Mesendoderm (in vitro differentiated cells): ENCODE data around the gene RBPJL.

ENCODE experiments used
- DNase-seq: peaks from one replicate; pipeline ENCODE4 v3.0.0; 2013
- H2AK5ac ChIP-seq: 2 replicates; pipeline ENCODE4 v1.6.1; 2013; ENCODE audit warnings: low read length, inconsistent platforms
- H2BK120ac ChIP-seq: 2 replicates; pipeline ENCODE4 v1.6.1; 2013; ENCODE audit warnings: low read depth, mild to moderate bottlenecking, low read length, moderate library complexity, mixed read lengths
- H2BK15ac ChIP-seq: replicated peaks from 2 replicates; pipeline ENCODE4 v1.6.1; 2013; ENCODE audit warnings: low read depth, mild to moderate bottlenecking, moderate library complexity
- H2BK5ac ChIP-seq: 2 replicates; pipeline ENCODE4 v1.6.1; 2013; ENCODE audit warnings: low read length, inconsistent platforms
- H3K18ac ChIP-seq: 2 replicates; pipeline ENCODE4 v1.6.1; 2013; ENCODE audit warnings: mild to moderate bottlenecking, low read length, mixed read lengths
- H3K23ac ChIP-seq: one replicate; pipeline ENCODE4 v1.6.1; 2013; ENCODE audit warnings: low read length
- H3K27ac ChIP-seq: 2 replicates; pipeline ENCODE4 v1.5.1; 2013; ENCODE audit warnings: low read depth, mild to moderate bottlenecking, inconsistent platforms, low read length, moderate library complexity
- H3K27me3 ChIP-seq: 2 replicates; pipeline ENCODE4 v1.6.1; 2013; ENCODE audit warnings: low read length, control low read depth, mild to moderate bottlenecking, inconsistent platforms; ENCODE audit not compliant: insufficient read depth, poor library complexity
- H3K36me3 ChIP-seq: 2 replicates; pipeline ENCODE4 v1.6.1; 2013; ENCODE audit warnings: low read length, inconsistent platforms; ENCODE audit not compliant: control insufficient read depth, insufficient read depth
- H3K4ac ChIP-seq: one replicate; pipeline ENCODE4 v1.6.1; 2013; ENCODE audit warnings: low read depth, mild to moderate bottlenecking, low read length, moderate library complexity
- H3K4me1 ChIP-seq: 2 replicates; pipeline ENCODE4 v1.6.1; 2013; ENCODE audit warnings: low read depth, low read length, inconsistent platforms; ENCODE audit not compliant: control insufficient read depth
- H3K4me2 ChIP-seq: 2 replicates; pipeline ENCODE4 v1.6.1; 2013; ENCODE audit warnings: low read length
- H3K4me3 ChIP-seq: 2 replicates; pipeline ENCODE4 v1.5.1; 2013; ENCODE audit warnings: mild to moderate bottlenecking, low read length
- H3K56ac ChIP-seq: one replicate; pipeline ENCODE4 v1.6.1; 2013; ENCODE audit warnings: low read length
- H3K79me1 ChIP-seq: 2 replicates; pipeline ENCODE4 v1.6.1; 2013; ENCODE audit warnings: low read length, inconsistent platforms
- H3K79me2 ChIP-seq: 2 replicates; pipeline ENCODE4 v1.6.1; 2013; ENCODE audit warnings: mild to moderate bottlenecking, low read length; ENCODE audit not compliant: control insufficient read depth, insufficient read depth
- H3K9ac ChIP-seq: 2 replicates; pipeline ENCODE4 v1.6.1; 2013; ENCODE audit warnings: low read length, inconsistent platforms
- H4K5ac ChIP-seq: one replicate; pipeline ENCODE4 v1.6.1; 2013; ENCODE audit warnings: low read length
- H4K8ac ChIP-seq: one replicate; pipeline ENCODE4 v1.6.1; 2013; ENCODE audit warnings: low read depth, mild to moderate bottlenecking, control low read depth, low read length, moderate library complexity
- WGBS: extraction: QIAGEN DNeasy Blood & Tissue Kit; methylation state at CpG from one replicate; pipeline ENCODE4 v1.1.7; 2013; ENCODE audit warnings: low lambda C conversion rate, missing lambda C conversion rate; ENCODE audit not compliant: insufficient coverage; ENCODE audit errors: extremely low coverage; 5-methylcytosine and 5-hydroxymethylcytosine counted together

RBPJL gene

DNA sequence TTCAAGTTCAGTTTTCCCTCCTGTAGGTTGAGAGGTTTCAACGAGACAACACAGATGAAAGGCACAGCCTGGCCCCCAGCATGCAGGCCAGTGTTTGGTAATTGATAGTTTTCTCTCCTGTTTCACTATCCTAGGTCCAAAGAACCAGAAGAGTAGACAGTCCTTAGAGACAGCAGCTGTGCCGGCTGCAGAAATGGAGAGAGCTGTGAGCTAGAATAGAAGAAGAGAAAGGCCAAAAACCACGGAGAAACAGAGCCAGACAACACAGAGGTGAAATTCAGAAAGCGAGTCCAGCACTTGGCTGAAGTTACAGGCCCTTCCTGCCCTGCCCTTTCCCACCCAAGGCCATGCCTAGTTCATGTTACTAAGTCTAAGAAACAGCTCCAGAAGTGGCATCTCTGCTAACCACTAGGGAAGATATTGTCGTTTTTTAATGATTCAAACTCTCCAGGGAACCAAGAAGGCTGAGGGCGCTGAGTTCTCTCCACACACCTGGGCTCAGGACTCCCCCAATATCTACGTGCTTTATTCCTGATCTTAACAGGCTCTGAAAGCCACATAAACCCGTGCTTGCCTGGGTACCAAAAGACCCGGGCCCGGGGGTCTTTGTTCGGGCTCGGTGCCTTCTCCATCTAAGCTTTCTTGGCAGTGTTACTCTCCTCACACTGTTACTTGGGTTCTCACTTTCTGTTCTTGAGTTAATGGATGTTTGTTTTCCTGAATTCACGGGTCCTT, 16.5 kb upstream of the RBPJL start:
- H3K4ac ChIP-seq, result no peak overlapping the region
- H3K56ac ChIP-seq, result no peak overlapping the region
- H3K4me3 ChIP-seq, result no peak overlapping the region
- H2BK5ac ChIP-seq, result no peak overlapping the region
- H2AK5ac ChIP-seq, result no peak overlapping the region
- H3K9ac ChIP-seq, result no peak overlapping the region
- H3K79me2 ChIP-seq, result no peaks in the 10 kb centered on the region
- H3K27me3 ChIP-seq, result no peaks in the 10 kb centered on the region
- no peak overlapping the region for H3K23ac ChIP-seq
- H3K4me2 ChIP-seq, result no peak overlapping the region
- H3K27ac ChIP-seq, result no peak overlapping the region
- H3K79me1 ChIP-seq, result no peaks in the 10 kb centered on the region
- no peak overlapping the region for H2BK15ac ChIP-seq
- H3K4me1 ChIP-seq, result no peaks in the 10 kb centered on the region
- no peaks in the 10 kb centered on the region for H3K36me3 ChIP-seq
- no peak overlapping the region for H4K5ac ChIP-seq
- no CpG with 5 or more reads among the region's 13 CpGs for WGBS
- H2BK120ac ChIP-seq, result no peak overlapping the region
- H4K8ac ChIP-seq, result no peak overlapping the region
- no peak overlapping the region for H3K18ac ChIP-seq
- DNase-seq, result no peak

- Histone ChIP-seq H3K4me1 (no peaks in the 10 kb centered on the region), H2BK120ac (no peak overlapping the region), H2BK15ac (no peak overlapping the region), H3K79me2 (no peaks in the 10 kb centered on the region), H3K27ac (no peak overlapping the region), H3K18ac (no peak overlapping the region), H4K8ac (no peak overlapping the region), H4K5ac (no peak overlapping the region), H3K9ac (no peak overlapping the region), H2BK5ac (no peak overlapping the region), H3K4me2 (no peak overlapping the region), H3K27me3 (no peaks in the 10 kb centered on the region), H3K23ac (no peak overlapping the region), H2AK5ac (no peak overlapping the region), H3K4ac (no peak overlapping the region), H3K56ac (peak overlapping the region; percentile 31), H3K79me1 (no peaks in the 10 kb centered on the region), H3K36me3 (no peaks in the 10 kb centered on the region), H3K4me3 (no peak overlapping the region)
- no CpG with 5 or more reads among the region's 8 CpGs for WGBS
- DNase-seq, result peak; percentile 89
Measured at GRCh38 chr20:45290677-45291355, 15.8 kb upstream of the RBPJL start.

DNA sequence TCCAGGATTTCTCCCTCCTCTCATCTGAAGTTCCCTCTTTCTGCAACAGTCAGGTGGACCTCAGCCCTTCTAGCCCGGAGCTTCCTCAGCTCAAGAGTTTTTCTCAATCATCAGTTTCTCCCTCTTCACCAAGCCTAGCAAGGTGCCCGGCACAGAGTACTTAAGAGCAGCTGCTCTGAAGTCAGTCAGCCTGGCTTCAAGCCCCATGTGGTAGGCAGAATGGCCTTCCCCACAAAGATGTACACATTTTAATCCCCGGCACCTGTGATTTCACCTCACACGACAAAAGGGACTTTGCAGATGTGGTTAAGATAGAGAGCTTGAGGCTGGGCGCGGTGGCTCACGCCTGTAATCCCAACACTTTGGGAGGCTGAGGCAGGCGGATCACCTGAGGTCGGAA, 15.1 kb upstream of the RBPJL start:
- Histone ChIP-seq H3K36me3 (no peaks in the 10 kb centered on the region), H3K4me1 (no peaks in the 10 kb centered on the region), H3K27ac (no peak overlapping the region), H2BK15ac (no peak overlapping the region), H2BK5ac (no peak overlapping the region), H3K4me2 (no peak overlapping the region), H3K79me1 (no peaks in the 10 kb centered on the region), H4K8ac (no peak overlapping the region), H3K9ac (no peak overlapping the region), H2BK120ac (no peak overlapping the region), H3K56ac (no peak overlapping the region), H2AK5ac (no peak overlapping the region), H3K18ac (no peak overlapping the region), H3K4me3 (no peak overlapping the region), H3K23ac (no peak overlapping the region), H4K5ac (no peak overlapping the region), H3K27me3 (no peaks in the 10 kb centered on the region), H3K4ac (no peak overlapping the region), H3K79me2 (no peaks in the 10 kb centered on the region)
- WGBS, result no CpG with 5 or more reads among the region's 9 CpGs
- no peak for DNase-seq

DNA sequence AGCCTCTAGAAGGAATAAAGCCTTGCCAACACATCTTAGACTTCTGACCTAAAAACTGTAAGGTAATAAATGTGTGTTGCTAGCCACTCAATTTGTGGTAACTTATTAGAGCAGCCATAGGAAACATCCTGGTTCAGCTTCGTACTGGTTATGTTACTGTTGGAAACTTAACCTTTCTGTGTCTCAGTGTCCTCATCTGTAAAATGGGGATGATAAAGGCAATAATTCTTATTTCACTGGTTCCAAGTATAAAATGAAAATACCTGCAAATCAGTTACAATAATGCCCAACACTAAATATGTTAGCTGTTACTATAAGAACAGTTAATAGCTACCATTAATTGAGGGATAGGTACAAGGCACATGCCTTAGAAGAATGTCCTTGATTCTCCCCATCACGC, 14.3 kb upstream of the RBPJL start:
- no CpG with 5 or more reads among the region's 2 CpGs for WGBS
- Histone ChIP-seq H3K4me3 (no peak overlapping the region), H3K56ac (no peak overlapping the region), H4K8ac (no peak overlapping the region), H3K79me1 (no peaks in the 10 kb centered on the region), H3K36me3 (no peaks in the 10 kb centered on the region), H3K23ac (no peak overlapping the region), H3K4ac (no peak overlapping the region), H2BK120ac (no peak overlapping the region), H2BK5ac (no peak overlapping the region), H3K9ac (no peak overlapping the region), H3K4me2 (no peak overlapping the region), H2BK15ac (no peak overlapping the region), H3K4me1 (no peaks in the 10 kb centered on the region), H4K5ac (no peak overlapping the region), H3K79me2 (no peaks in the 10 kb centered on the region), H3K27ac (no peak overlapping the region), H2AK5ac (no peak overlapping the region), H3K27me3 (no peaks in the 10 kb centered on the region), H3K18ac (no peak overlapping the region)
- no peak for DNase-seq

DNA sequence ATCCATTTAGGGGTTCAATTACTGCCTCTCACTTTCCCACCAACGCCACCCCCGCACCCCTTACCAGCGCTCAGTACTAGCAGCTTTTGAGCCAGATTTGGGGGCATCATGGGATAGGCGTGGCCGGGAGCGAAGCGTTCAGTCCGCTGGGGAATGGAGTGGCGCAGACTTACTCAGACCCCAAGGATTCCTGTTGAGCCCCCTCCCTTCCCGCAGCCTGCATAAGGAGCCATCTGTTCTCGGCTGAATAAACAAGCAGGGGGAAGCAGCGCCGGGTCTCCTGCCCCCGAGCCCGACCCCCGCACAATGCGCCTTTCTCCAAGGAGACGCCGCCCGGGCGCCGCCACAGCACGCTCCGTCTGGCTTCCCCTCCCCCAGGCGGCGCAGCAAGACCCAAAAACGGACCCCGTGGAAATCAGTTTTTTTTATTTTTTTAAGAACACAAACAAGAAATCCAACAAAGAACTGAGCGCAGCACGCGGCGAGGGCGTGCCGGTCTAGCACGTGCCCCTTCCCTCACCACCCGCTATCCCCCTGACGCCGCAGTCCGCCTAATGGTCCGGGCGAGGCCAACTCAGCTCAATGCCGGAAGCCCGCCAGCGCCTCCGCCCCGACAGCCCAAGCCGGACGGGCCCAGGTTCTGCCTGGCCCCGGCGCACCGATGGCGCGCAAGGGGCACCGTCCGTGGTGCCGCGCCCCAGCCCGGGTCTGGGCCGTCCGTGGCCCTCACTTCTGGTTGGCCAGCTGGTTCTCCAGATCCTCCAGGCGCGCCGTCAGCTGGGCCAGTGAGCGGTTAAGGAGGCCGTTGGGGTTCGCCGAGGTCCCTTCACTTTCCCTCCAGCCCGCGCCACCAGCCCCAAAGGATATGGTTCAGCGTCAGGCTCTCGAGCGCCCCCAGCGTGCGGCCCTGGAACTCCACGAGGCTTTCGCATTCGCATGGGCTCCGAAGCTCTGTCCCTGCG, 13.3 kb upstream of the RBPJL start:
- Histone ChIP-seq H3K4me2 (peak overlapping the region; percentile 4), H4K5ac (no peak overlapping the region), H3K79me1 (no peaks in the 10 kb centered on the region), H3K4me3 (no peak overlapping the region), H3K9ac (peak overlapping the region; percentile 66), H2BK5ac (no peak overlapping the region), H3K36me3 (no peaks in the 10 kb centered on the region), H2BK15ac (no peak overlapping the region), H3K79me2 (no peaks in the 10 kb centered on the region), H4K8ac (no peak overlapping the region), H3K4ac (peak overlapping the region; percentile 60), H3K4me1 (no peaks in the 10 kb centered on the region), H3K56ac (peak overlapping the region; percentile 86), H3K27ac (no peak overlapping the region), H3K23ac (peak overlapping the region; percentile 52), H3K18ac (peak overlapping the region; percentile 35), H2BK120ac (no peak overlapping the region), H3K27me3 (no peaks in the 10 kb centered on the region), H2AK5ac (no peak overlapping the region)
- DNase-seq, result peak; percentile 92
- WGBS, result no CpG with 5 or more reads among the region's 79 CpGs
